C4-2B (cell line): Measurements from ENCODE around the gene DCAF5.
"Not testable (repeated sequence)": the region's sequence is repeated elsewhere in the genome, so short reads cannot be mapped to it uniquely, and the experiment has no call there.

Experiments used
- H3K27ac ChIP-seq: fragments of 450-650 bp; 2 replicates; pipeline ENCODE4 v1.5.1; 2017
- ZFX ChIP-seq: fragments of 450-650 bp; IDR thresholded peaks from 2 replicates; pipeline ENCODE4 v1.6.1; 2017
- TF ChIP-seq, protein P1 (sequence below): fragments of 450-650 bp; conservative IDR thresholded peaks from 2 replicates; pipeline ENCODE4 v1.5.1; 2017; ENCODE audit warnings: mild to moderate bottlenecking

The DCAF5 gene

DNA sequence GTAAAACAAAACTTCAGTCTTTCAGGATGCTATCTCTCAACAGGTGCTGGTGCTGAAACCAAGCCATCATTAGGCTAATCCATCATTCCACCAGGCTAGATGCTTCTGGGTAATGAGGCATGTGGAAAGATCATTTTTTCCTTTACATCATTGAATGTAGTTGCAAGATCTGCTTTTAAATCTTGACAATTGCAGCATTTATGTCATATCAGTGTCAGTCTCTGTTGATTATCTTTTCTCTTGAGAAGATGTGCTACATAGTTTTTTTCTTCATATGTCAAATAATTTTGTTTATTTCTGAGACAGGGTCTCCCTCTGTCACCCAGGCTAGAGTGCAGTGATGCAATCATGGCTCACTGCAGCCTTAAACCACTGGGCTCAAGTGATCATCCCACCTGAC lies 22.2 kb upstream of the DCAF5 start:
- no peak for TF ChIP-seq ZFX
- TF ChIP-seq, protein P1, sequence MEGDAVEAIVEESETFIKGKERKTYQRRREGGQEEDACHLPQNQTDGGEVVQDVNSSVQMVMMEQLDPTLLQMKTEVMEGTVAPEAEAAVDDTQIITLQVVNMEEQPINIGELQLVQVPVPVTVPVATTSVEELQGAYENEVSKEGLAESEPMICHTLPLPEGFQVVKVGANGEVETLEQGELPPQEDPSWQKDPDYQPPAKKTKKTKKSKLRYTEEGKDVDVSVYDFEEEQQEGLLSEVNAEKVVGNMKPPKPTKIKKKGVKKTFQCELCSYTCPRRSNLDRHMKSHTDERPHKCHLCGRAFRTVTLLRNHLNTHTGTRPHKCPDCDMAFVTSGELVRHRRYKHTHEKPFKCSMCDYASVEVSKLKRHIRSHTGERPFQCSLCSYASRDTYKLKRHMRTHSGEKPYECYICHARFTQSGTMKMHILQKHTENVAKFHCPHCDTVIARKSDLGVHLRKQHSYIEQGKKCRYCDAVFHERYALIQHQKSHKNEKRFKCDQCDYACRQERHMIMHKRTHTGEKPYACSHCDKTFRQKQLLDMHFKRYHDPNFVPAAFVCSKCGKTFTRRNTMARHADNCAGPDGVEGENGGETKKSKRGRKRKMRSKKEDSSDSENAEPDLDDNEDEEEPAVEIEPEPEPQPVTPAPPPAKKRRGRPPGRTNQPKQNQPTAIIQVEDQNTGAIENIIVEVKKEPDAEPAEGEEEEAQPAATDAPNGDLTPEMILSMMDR, result no peak
- H3K27ac ChIP-seq, result no peak overlapping the region

DNA sequence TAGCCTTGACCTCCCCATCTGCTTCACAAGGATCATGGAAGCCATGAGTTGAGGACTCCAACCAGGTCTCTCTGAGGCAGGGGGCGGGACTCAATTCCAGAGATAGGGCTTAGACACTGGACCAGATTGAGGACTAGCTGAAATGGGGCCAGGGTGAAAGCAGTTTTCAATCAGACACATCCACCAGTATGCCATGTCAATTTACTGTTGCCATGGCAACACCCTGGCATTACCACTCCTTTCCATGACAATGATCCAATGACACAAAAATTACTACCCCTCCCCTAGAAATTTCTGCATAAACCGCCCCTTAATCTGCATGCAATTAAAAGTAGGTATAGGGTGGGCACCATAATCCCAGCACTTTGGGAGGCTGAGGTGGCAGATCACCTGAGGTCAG lies 18.6 kb upstream of the DCAF5 start:
- H3K27ac ChIP-seq, result no peak overlapping the region

DNA sequence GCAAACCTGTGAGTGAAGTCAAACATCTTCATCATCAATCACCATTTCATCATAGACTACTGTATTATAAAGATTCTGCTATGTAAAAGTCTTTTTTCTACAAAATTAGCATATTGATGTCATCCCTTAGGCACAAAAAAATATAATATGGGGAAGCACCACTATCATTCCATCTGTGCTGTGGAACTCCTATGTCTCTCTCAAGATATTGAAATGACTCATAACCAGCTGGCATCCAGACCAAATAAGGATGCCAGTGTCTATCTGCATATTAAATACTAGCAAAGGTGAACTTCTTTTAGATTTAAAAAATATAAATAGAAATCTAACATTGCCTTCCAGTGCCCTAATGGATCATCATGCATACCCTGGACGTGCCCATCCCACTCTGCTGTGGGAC lies 17.9 kb upstream of the DCAF5 start:
- TF ChIP-seq, protein P1, result no peak
- no peak for TF ChIP-seq ZFX
- no peak overlapping the region for H3K27ac ChIP-seq

More for the DNA sequence above, 18.6 kb upstream of the DCAF5 start:
- no peak for TF ChIP-seq ZFX
- TF ChIP-seq, protein P1, result no peak

DNA sequence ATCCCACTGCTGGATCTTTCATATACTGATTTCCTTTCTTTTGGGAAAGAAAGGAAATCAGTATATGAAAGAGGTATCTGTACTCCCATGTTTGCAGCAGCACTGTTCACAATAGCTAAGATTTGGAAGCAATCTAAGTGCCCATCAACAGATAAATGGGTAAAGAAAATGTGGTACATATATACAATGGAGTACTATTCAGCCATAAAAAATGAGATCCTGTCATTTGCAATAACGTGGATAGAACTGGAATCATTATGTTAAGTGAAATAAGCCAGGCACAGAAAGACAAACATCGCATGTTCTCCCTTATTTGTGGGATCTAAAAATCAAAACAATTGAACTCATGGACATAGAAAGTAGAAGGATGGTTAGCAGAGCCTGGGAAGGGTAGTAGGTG lies 12.9 kb upstream of the DCAF5 start:
- not testable (repeated sequence) for H3K27ac ChIP-seq

DNA sequence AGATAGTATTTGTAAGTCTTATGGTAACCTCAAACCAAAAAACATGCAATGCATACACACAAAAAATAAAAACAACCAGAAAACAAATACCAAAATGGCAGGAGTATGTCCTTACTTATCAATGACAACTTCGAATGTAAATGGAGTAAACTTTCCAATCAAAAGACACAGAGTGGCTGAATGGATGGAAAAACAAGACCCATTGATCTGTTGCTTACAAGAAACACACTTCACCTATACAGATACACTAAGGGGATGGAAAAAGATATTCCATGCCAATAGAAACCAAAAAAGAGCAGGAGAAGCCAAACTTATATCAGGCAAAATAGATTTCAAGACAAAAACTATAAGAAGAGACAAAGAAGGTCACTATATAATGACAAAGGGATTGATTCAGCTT lies 8.7 kb upstream of the DCAF5 start:
- no peak overlapping the region for H3K27ac ChIP-seq
- TF ChIP-seq ZFX, result no peak
- TF ChIP-seq, protein P1, result no peak

DNA sequence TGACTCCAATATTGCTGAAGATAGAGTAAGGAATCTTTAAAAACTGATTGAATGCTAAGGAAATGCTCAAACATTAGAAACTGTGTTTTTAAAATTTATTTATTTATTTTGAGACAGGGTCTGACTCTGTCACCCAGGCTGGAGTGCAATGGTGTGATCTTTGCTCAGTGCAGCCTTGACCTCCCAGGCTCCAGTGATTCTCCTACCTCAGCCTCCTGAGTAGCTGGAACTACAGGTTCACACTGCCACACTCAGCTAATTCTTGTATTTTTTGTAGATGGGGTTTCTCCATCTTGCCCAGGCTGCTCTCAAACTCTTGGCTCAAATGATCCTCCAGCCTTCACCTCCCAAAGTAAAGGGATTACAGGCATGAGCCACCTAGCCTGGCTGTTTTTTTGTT lies 3.3 kb upstream of the DCAF5 start:
- TF ChIP-seq, protein P1, result no peak
- no peak for TF ChIP-seq ZFX
- no peak overlapping the region for H3K27ac ChIP-seq

DNA sequence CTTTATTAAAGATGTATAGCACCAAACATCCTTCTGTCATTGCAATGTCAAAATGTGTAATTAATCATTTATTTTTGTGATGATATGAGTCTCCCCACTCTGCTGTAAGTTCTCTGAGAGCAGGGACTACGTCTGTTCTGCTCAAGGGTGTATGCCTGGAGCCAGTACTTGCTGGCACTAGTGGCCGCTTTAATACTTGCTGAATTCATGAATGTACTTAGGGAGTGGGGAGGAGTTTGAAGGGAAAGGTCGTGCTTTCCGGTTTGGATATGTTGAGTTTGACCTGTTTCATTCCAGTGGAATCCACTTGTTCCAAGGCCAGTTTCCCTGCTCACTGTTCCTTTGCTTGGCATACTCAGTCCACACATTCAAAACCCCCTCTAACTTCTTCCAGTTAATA lies 1.9 kb upstream of the DCAF5 start:
- TF ChIP-seq ZFX, result no peak
- TF ChIP-seq, protein P1, result peak; percentile 7; the same call in 1 of the 2 replicates
- no peak overlapping the region for H3K27ac ChIP-seq

DNA sequence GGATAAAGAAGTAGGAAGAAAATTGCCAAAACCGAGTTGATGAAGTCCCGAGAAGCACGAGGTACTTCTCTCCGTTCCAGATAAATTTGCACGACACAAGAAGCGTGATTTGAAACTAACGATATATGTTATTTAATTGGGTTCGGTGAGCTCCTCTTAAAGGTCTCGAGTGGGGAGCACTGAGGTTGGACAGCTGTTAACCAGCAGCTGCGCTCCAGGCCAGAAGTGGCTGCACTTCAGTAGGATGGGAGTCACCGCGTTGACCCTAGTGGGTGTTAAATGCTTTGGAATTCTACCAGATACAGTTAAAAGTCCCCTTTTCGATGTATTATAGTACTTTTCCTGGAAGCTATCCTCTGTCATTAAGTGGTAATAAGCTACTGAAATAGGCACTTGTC lies 953 bp upstream of the DCAF5 start:
- TF ChIP-seq, protein P1, result no peak
- TF ChIP-seq ZFX, result no peak
- no peak overlapping the region for H3K27ac ChIP-seq
